HCT116 (cell line): ENCODE measurements around the gene SCRN2. TPM values are rescaled to one million over a fixed set of nuclear protein-coding genes. Genes with fewer than 3 reads are reported as not detected.

Experiments used
- ATAC-seq: fragments of 200-7000 bp; cut with Tn5 transposase; 2 replicates; pipeline ENCODE4 v1.9.1; 2020; ENCODE audit warnings: mild to moderate bottlenecking, moderate library complexity
- BruUV-seq: library from RNA; stranded (reverse); fragments of 400-500 nt; replicated peaks from 2 replicates; lab custom pipeline; 2021; lab: Mats Ljungman, UMichigan
- CTCF ChIA-PET: fragments of 300-600 bp; sonication (Branson Sonifier 250); formaldehyde crosslinking; loops from one replicate; lab custom pipeline; 2021; ENCODE audit warnings: antibody characterized with exemption; lab: Charles Lee
- POLR2A ChIA-PET: fragments of 300-600, 350-600 bp; sonication (Branson Sonifier 250); formaldehyde crosslinking; loops from one replicate; lab custom pipeline; 2021; ENCODE audit warnings: antibody characterized with exemption; lab: Charles Lee
- RAD21 ChIA-PET, 2 experiments: fragments of 300-600 bp; sonication (Branson Sonifier 250); formaldehyde crosslinking; loops; one replicate each; lab custom pipeline; 2023; ENCODE audit warnings: low total read pairs in 2 of 2; ENCODE audit not compliant: uncharacterized antibody in 2 of 2, unreplicated experiment in 2 of 2, low non-redundant PET in 1 of 2; lab: Charles Lee
- DNase-seq: peaks from one replicate; pipeline ENCODE4 v3.0.0-alpha.2; 2010; ENCODE audit warnings: low read depth, low spot score
- H2AFZ ChIP-seq: fragments of 200-600 bp; shearing (Covaris generic), sonication (generic); 2 replicates; pipeline ENCODE4 v1.6.1; 2017; ENCODE audit warnings: low read depth, mixed run types, mixed read lengths, antibody characterized with exemption, low read length; ENCODE audit not compliant: poor library complexity, severe bottlenecking
- H3K27ac ChIP-seq: 2 replicates; pipeline ENCODE4 v1.5.1; 2012; ENCODE audit warnings: low read depth, low read length
- H3K27me3 ChIP-seq: fragments of 200-600 bp; sonication (generic); 2 replicates; pipeline ENCODE4 v1.6.1; 2016; ENCODE audit warnings: mixed run types, low read length, mixed read lengths; ENCODE audit not compliant: insufficient read depth
- H3K36me3 ChIP-seq, 2 experiments: fragments of 200-500 bp in 1 of 2; fragments of 200-600 bp in 1 of 2; sonication (Bioruptor generic) in 1 of 2; sonication (generic) in 1 of 2; 2 replicates each; pipeline versions ENCODE4 v1.5.1 to v1.6.1; 2014 to 2016; ENCODE audit warnings: low read length in 2 of 2, inconsistent platforms in 1 of 2, mixed read lengths in 1 of 2, mixed run types in 1 of 2; ENCODE audit not compliant: insufficient read depth in 2 of 2, control insufficient read depth in 1 of 2
- H3K4me1 ChIP-seq, 2 experiments: fragments of 200-600 bp in 1 of 2; sonication (generic) in 1 of 2; 2 replicates each; pipeline versions ENCODE4 v1.5.1 to v1.6.1; 2012 to 2017; ENCODE audit warnings: low read length in 2 of 2, inconsistent platforms in 1 of 2, mild to moderate bottlenecking in 1 of 2, mixed read lengths in 1 of 2, mixed run types in 1 of 2, moderate library complexity in 1 of 2; ENCODE audit not compliant: insufficient read depth in 2 of 2, control insufficient read depth in 1 of 2
- H3K4me2 ChIP-seq: fragments of 200-600 bp; sonication (generic); 2 replicates; pipeline ENCODE4 v1.6.1; 2017; ENCODE audit warnings: mixed run types, low read length, mixed read lengths
- H3K4me3 ChIP-seq, 2 experiments: fragments of 200-600 bp in 1 of 2; sonication (generic) in 1 of 2; replicated peaks in 1 of 2; 2 replicates each; pipeline ENCODE4 v1.5.1; 2011 to 2016; ENCODE audit warnings: low read length in 2 of 2, control low read depth in 1 of 2, low read depth in 1 of 2, mild to moderate bottlenecking in 1 of 2, mixed read lengths in 1 of 2, mixed run types in 1 of 2
- H3K79me2 ChIP-seq: fragments of 200-600 bp; sonication (generic); 2 replicates; pipeline ENCODE4 v1.6.1; 2017; ENCODE audit warnings: mild to moderate bottlenecking, mixed run types, low read length, moderate library complexity, mixed read lengths; ENCODE audit not compliant: insufficient read depth
- H3K9ac ChIP-seq: fragments of 200-600 bp; sonication (generic); 2 replicates; pipeline ENCODE4 v1.6.1; 2016; ENCODE audit warnings: low read length, mixed read lengths
- H3K9me2 ChIP-seq: fragments of 200-600 bp; sonication (generic), shearing (Covaris generic); 2 replicates; pipeline ENCODE4 v1.6.1; 2017; ENCODE audit warnings: mixed run types, mild to moderate bottlenecking, moderate library complexity; ENCODE audit not compliant: insufficient read depth
- H3K9me3 ChIP-seq, 2 experiments: fragments of 200-500 bp in 1 of 2; fragments of 200-600 bp in 1 of 2; sonication (Bioruptor generic) in 1 of 2; sonication (generic) in 1 of 2; 2 replicates each; pipeline ENCODE4 v1.6.1; 2014 to 2017; ENCODE audit warnings: low read length in 2 of 2, mixed read lengths in 2 of 2, inconsistent platforms in 1 of 2, low read depth in 1 of 2, mild to moderate bottlenecking in 1 of 2, mixed run types in 1 of 2, moderate library complexity in 1 of 2; ENCODE audit not compliant: control insufficient read depth in 1 of 2, insufficient read depth in 1 of 2
- H4K20me1 ChIP-seq: fragments of 200-600 bp; sonication (generic), shearing (Covaris generic); 2 replicates; pipeline ENCODE4 v1.6.1; 2017; ENCODE audit warnings: mixed run types, mild to moderate bottlenecking, moderate library complexity; ENCODE audit not compliant: insufficient read depth
- CBX3 ChIP-seq: IDR thresholded peaks from 2 replicates; pipeline ENCODE4 v1.6.1; 2012; ENCODE audit warnings: low read depth
- EGR1 ChIP-seq: IDR thresholded peaks from 2 replicates; pipeline ENCODE4 v1.6.1; 2012; ENCODE audit warnings: low read depth
- EZH2 ChIP-seq: fragments of 200-600 bp; sonication (generic); IDR thresholded peaks from 2 replicates; pipeline ENCODE4 v1.6.1; 2017; ENCODE audit warnings: antibody characterized with exemption, mixed run types
- FOSL1 ChIP-seq: IDR thresholded peaks from 2 replicates; pipeline ENCODE4 v1.6.1; 2012; ENCODE audit warnings: low read depth
- JUND ChIP-seq: IDR thresholded peaks from 2 replicates; pipeline ENCODE4 v1.6.1; 2012
- POLR2A ChIP-seq: IDR thresholded peaks from 2 replicates; pipeline ENCODE4 v1.7.0; 2011; ENCODE audit warnings: borderline replicate concordance; ENCODE audit not compliant: insufficient read depth, insufficient read length; ENCODE audit errors: extremely low read depth
- RAD21 ChIP-seq: IDR thresholded peaks from 2 replicates; pipeline ENCODE4 v1.6.1; 2012; ENCODE audit warnings: low read depth, mild to moderate bottlenecking
- REST ChIP-seq: IDR thresholded peaks from 2 replicates; pipeline ENCODE4 v1.6.1; 2012; ENCODE audit warnings: low read depth
- SP1 ChIP-seq: IDR thresholded peaks from 2 replicates; pipeline ENCODE4 v1.6.1; 2012; ENCODE audit warnings: low read depth
- SRF ChIP-seq: IDR thresholded peaks from 2 replicates; pipeline ENCODE4 v1.6.1; 2012; ENCODE audit warnings: low read depth
- TCF7L2 ChIP-seq: IDR thresholded peaks from 2 replicates; pipeline ENCODE4 v1.7.0; 2011; ENCODE audit warnings: borderline replicate concordance, inconsistent platforms; ENCODE audit not compliant: insufficient read depth, insufficient read length; ENCODE audit errors: extremely low read depth
- ZBTB33 ChIP-seq: IDR thresholded peaks from 2 replicates; pipeline ENCODE4 v1.6.1; 2011; ENCODE audit warnings: mild to moderate bottlenecking, low read length, moderate library complexity; ENCODE audit not compliant: insufficient replicate concordance; ENCODE audit errors: extremely low read depth
- intact Hi-C: fragments of 100-400 bp; cut with micrococcal nuclease; formaldehyde crosslinking; loops from 2 replicates; pipeline ENCODE4 v1.10.0; 2022
- total RNA-seq: library from RNA; stranded (reverse); gene quantifications from one replicate; pipeline ENCODE4 v1.2.1, GENCODE V29; 2021; ENCODE audit not compliant: unreplicated experiment
- TF ChIP-seq, protein P1 (sequence below): IDR thresholded peaks from 2 replicates; pipeline ENCODE4 v1.6.1; 2012

Gene SCRN2
- total RNA-seq, 1 experiment from 2014 or later: 53.2 TPM

GRCh38 chr17:47815106-47815918 is 25.8 kb downstream of the SCRN2 start:
- intact Hi-C loops: no loop called here
- ChIA-PET CTCF (no interaction called here), POLR2A (interaction anchor here (1.0 kb wide), 2 partner anchors 16 to 80 kb away, joined by 3 to 4 read pairs; partner anchors contain the start of genes LRRC46 and MRPL10), RAD21 (no interaction called here)
- Histone ChIP-seq H3K4me2 (no peak overlapping the region), H3K27me3 (no peaks in the 10 kb centered on the region), H3K4me3 (no peak overlapping the region), H3K9me2 (no peaks in the 10 kb centered on the region), H3K9me3 (no peaks in the 10 kb centered on the region), H3K36me3 (peaks cover 0 to 2% of the 10 kb centered on the region in 2 experiments; a peak in 2 of 4 replicates)
- ATAC-seq (no peak), DNase-seq (no peak)
- no peak for TF ChIP-seq EGR1
- no peak for TF ChIP-seq EZH2
- TF ChIP-seq SRF: no peak
- no peak for TF ChIP-seq POLR2A
- no peak for TF ChIP-seq JUND
- TF ChIP-seq REST: no peak
- no peak for TF ChIP-seq RAD21
- TF ChIP-seq FOSL1: no peak
- no peak for TF ChIP-seq TCF7L2
- TF ChIP-seq, protein P1, sequence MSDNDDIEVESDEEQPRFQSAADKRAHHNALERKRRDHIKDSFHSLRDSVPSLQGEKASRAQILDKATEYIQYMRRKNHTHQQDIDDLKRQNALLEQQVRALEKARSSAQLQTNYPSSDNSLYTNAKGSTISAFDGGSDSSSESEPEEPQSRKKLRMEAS: no peak
- TF ChIP-seq ZBTB33: no peak
- TF ChIP-seq CBX3: no peak
- TF ChIP-seq SP1: no peak
- TF ChIP-seq, all 23 proteins: peak for 0
- H2AFZ ChIP-seq: no peak overlapping the region
- H3K27ac ChIP-seq: no peak overlapping the region
- H3K79me2 ChIP-seq: no peaks in the 10 kb centered on the region
- no peaks in the 10 kb centered on the region for H4K20me1 ChIP-seq
- H3K4me1 ChIP-seq: peaks cover 18 to 26% of the 10 kb centered on the region in 2 experiments
- no peak overlapping the region for H3K9ac ChIP-seq
- no TSS peak for BruUV-seq
